ENCODE results near the gene TFAP2A.

DNA sequence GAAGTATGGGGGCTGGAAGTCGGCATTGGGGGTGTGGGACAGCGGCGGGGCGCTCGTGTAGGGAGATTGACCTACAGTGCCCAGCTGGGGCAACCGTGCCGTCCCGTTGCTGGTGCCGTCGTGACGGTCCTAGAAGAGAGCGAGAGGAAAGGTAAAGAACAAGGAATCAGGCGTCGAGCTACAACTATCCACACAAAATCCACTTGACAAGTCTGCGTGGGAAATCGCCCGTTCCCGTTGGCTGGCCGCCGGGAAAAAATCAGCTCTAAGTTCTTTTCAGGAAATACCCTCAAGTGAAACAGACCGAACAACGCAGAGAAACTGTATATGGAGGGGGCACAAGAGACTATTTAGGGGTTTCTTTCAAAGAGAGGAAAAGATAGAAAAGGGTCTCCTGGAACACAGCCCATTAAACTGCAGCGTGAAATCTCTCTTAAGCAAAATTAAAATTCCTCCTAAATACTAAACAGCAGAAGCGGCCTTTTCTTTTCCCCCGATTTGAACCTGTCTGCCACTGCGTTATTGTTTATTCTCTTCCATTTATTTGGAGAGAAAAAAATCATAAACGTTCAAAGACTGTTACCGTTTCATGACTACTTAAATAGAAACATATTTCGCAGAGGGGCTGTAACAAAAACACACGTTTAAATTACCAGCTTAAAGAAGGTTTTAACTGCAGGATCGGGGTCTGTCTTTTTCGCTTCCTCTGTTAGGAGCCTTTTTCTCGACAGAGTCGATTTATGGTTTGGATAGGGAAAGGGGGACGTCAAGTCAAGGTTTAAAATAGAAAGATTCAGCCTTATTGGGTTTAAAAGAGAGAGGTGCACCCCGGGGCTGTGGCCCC, 4.4 kb downstream of the TFAP2A start:
- peak in 2 of 4 donors; percentile 6 to 7 for TF ChIP-seq POLR2AphosphoS5 (IDR thresholded peaks at IDR 0.05)
- TF ChIP-seq, protein P1, sequence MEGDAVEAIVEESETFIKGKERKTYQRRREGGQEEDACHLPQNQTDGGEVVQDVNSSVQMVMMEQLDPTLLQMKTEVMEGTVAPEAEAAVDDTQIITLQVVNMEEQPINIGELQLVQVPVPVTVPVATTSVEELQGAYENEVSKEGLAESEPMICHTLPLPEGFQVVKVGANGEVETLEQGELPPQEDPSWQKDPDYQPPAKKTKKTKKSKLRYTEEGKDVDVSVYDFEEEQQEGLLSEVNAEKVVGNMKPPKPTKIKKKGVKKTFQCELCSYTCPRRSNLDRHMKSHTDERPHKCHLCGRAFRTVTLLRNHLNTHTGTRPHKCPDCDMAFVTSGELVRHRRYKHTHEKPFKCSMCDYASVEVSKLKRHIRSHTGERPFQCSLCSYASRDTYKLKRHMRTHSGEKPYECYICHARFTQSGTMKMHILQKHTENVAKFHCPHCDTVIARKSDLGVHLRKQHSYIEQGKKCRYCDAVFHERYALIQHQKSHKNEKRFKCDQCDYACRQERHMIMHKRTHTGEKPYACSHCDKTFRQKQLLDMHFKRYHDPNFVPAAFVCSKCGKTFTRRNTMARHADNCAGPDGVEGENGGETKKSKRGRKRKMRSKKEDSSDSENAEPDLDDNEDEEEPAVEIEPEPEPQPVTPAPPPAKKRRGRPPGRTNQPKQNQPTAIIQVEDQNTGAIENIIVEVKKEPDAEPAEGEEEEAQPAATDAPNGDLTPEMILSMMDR (IDR thresholded peaks at IDR 0.05), result no peak
- TF ChIP-seq POLR2A (IDR thresholded peaks at IDR 0.05), result no peak
- TF ChIP-seq EP300 (IDR thresholded peaks at IDR 0.05), result no peak
